Measurements from ENCODE around the gene FRMD4A.

Gene FRMD4A

GRCh38 chr10:13823709-13824405 is 506.9 kb downstream of the FRMD4A start:
- H3K4me1 ChIP-seq (ENCODE audit: control insufficient read depth in 5 of 5, insufficient read depth in 5 of 5, low read length in 5 of 5), result peaks cover 0 to 46% (median 29%) of the 10 kb centered on the region in 5 donors
- H3K27me3 ChIP-seq (ENCODE audit: control insufficient read depth in 5 of 5, insufficient read depth in 4 of 5, low read length in 5 of 5), result no peaks in the 10 kb centered on the region
- no peak overlapping the region for H3K27ac ChIP-seq (ENCODE audit: low read depth, low read length)
- H3K36me3 ChIP-seq (ENCODE audit: control insufficient read depth in 5 of 5, insufficient read depth in 5 of 5, low read length in 5 of 5), result peaks cover 0 to 14% (median 4%) of the 10 kb centered on the region in 5 donors
- H3K9ac ChIP-seq (ENCODE audit: low read length in 5 of 5), result no peak overlapping the region
- no peaks in the 10 kb centered on the region for H3K9me3 ChIP-seq (ENCODE audit: control insufficient read depth in 5 of 5, low read length in 5 of 5)
- no peak overlapping the region for H3K4me3 ChIP-seq (ENCODE audit: low read depth in 1 of 5, low read length in 5 of 5)

DNA sequence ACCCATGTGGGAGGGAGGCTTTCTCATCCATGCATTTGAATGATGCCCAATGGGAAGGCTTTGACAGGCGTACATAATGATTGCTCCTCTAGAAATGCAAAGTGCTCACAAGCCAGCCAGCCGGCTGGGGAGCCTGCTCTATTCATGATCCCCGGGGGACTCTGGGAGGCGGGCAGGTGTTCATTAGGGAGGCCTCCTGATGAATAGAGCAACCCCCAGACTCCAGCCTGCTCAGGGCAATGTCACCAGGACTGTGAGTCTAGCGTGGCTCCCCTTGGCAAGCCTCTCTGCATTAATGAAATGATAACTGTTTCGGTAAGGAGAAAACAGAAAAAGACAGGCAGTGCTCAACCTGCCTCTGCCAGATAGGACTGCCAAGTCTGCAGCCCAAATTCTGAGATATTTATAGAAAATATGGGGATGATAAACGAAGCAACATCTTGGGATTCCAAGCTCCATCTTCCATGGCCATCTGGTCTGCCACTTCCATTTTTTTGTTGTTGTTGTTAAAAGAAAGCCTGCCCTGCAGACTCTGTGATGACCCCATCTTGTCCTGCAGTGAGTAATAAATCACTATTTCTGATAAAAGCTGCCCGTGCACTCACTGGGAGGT is 507.5 kb downstream of the FRMD4A start:
- no peaks in the 10 kb centered on the region for H3K9me3 ChIP-seq (ENCODE audit: control insufficient read depth in 5 of 5, low read length in 5 of 5)
- peaks cover 0 to 14% (median 4%) of the 10 kb centered on the region in 5 donors for H3K36me3 ChIP-seq (ENCODE audit: control insufficient read depth in 5 of 5, insufficient read depth in 5 of 5, low read length in 5 of 5)
- no peak overlapping the region for H3K4me3 ChIP-seq (ENCODE audit: low read depth in 1 of 5, low read length in 5 of 5)
- no peak overlapping the region for H3K9ac ChIP-seq (ENCODE audit: low read length in 5 of 5)
- H3K4me1 ChIP-seq (ENCODE audit: control insufficient read depth in 5 of 5, insufficient read depth in 5 of 5, low read length in 5 of 5), result peaks cover 0 to 46% (median 29%) of the 10 kb centered on the region in 5 donors
- H3K27ac ChIP-seq (ENCODE audit: low read depth, low read length), result no peak overlapping the region
- H3K27me3 ChIP-seq (ENCODE audit: control insufficient read depth in 5 of 5, insufficient read depth in 4 of 5, low read length in 5 of 5), result no peaks in the 10 kb centered on the region

DNA sequence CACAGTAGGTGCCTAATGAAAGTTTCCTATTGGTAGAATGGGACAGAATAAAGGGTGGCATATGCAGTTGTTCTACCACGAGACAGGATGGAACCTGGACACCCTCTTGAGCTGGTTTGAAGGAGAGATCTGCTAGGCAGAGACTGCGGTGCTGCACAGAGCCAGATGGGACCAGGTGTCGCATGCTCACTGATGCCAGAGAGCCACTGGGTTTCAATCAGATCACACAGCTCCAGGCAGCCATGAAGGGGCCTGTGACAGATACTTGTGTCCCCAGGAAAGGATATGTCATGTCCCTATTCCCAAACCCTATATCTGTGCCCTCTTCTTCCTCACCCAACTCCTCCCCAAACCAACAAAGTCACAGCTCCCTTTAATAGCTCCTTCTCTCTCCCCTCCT is 508.2 kb downstream of the FRMD4A start:
- Histone ChIP-seq H3K4me3 (ENCODE audit: low read depth in 1 of 5, low read length in 5 of 5) (no peak overlapping the region), H3K27me3 (ENCODE audit: control insufficient read depth in 5 of 5, insufficient read depth in 4 of 5, low read length in 5 of 5) (no peaks in the 10 kb centered on the region), H3K4me1 (ENCODE audit: control insufficient read depth in 5 of 5, insufficient read depth in 5 of 5, low read length in 5 of 5) (peaks cover 0 to 40% (median 26%) of the 10 kb centered on the region in 5 donors), H3K9me3 (ENCODE audit: control insufficient read depth in 5 of 5, low read length in 5 of 5) (no peaks in the 10 kb centered on the region), H3K9ac (ENCODE audit: low read length in 5 of 5) (no peak overlapping the region), H3K27ac (ENCODE audit: low read depth, low read length) (no peak overlapping the region), H3K36me3 (ENCODE audit: control insufficient read depth in 5 of 5, insufficient read depth in 5 of 5, low read length in 5 of 5) (peaks cover 0 to 14% (median 4%) of the 10 kb centered on the region in 5 donors)

- Histone ChIP-seq H3K9ac (ENCODE audit: low read length in 5 of 5) (peak overlapping the region in 2 of 5 donors; percentile 29 to 40), H3K36me3 (ENCODE audit: control insufficient read depth in 5 of 5, insufficient read depth in 5 of 5, low read length in 5 of 5) (peaks cover 0 to 14% (median 4%) of the 10 kb centered on the region in 5 donors), H3K4me3 (ENCODE audit: low read depth in 1 of 5, low read length in 5 of 5) (peak overlapping the region in 3 of 5 donors; percentile 17 to 38 (median 26)), H3K27ac (ENCODE audit: low read depth, low read length) (peak overlapping the region; percentile 60), H3K27me3 (ENCODE audit: control insufficient read depth in 5 of 5, insufficient read depth in 4 of 5, low read length in 5 of 5) (no peaks in the 10 kb centered on the region), H3K9me3 (ENCODE audit: control insufficient read depth in 5 of 5, low read length in 5 of 5) (peaks cover 0 to 3% (median 0%) of the 10 kb centered on the region in 5 donors), H3K4me1 (ENCODE audit: control insufficient read depth in 5 of 5, insufficient read depth in 5 of 5, low read length in 5 of 5) (peaks cover 0 to 49% (median 35%) of the 10 kb centered on the region in 5 donors)
These were observed 509.8 kb downstream of the FRMD4A start for GRCh38 chr10:13820964-13821337.

DNA sequence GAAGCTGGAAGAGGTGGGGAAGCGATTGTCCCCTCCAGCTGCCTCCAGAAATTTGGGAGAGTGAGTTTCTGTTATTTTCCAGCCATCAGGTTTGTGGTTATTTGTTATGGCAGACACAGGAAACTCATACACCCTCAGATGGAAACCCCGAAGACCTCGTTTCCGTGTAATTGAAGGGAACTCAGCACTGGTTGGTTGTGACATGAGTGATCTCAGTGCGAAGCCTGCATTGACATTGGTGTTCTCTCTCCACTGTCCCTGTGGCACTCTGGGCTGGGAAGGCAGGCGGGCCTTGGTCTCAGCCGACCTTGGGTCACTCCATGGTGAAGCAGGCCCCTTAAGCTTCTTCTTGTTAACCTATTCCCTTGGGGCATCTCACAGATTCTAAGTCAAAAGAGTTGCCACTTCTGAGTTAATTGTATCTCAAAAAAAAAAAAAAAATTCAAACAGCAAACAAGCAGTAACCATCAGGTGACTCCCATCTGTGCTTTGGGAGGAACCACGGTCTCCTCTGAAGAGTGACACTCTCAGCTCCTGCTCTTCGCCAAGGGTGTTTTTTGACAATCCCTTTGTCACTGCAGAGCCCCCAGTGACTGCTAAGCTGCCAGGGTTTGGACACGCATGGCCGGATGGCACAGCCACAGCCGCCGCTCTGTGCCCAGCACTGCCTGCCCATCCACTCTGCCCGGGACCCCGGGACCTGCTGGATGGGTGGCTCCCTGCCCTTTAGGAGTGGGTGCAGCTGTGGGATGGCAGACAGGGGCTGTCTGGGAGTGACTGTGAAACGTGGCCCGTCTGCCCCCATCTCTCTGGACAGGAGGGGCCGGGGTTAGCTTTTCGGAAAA is 510.4 kb downstream of the FRMD4A start:
- Histone ChIP-seq H3K27ac (ENCODE audit: low read depth, low read length) (peak overlapping the region; percentile 60), H3K9ac (ENCODE audit: low read length in 5 of 5) (peak overlapping the region in 2 of 5 donors; percentile 23 to 40), H3K36me3 (ENCODE audit: control insufficient read depth in 5 of 5, insufficient read depth in 5 of 5, low read length in 5 of 5) (peaks cover 0 to 14% (median 4%) of the 10 kb centered on the region in 5 donors), H3K27me3 (ENCODE audit: control insufficient read depth in 5 of 5, insufficient read depth in 4 of 5, low read length in 5 of 5) (no peaks in the 10 kb centered on the region), H3K4me1 (ENCODE audit: control insufficient read depth in 5 of 5, insufficient read depth in 5 of 5, low read length in 5 of 5) (peaks cover 0 to 51% (median 35%) of the 10 kb centered on the region in 5 donors), H3K9me3 (ENCODE audit: control insufficient read depth in 5 of 5, low read length in 5 of 5) (peaks cover 0 to 3% (median 0%) of the 10 kb centered on the region in 5 donors), H3K4me3 (ENCODE audit: low read depth in 1 of 5, low read length in 5 of 5) (peak overlapping the region in 3 of 5 donors; percentile 17 to 38 (median 26))

- Histone ChIP-seq H3K4me1 (ENCODE audit: control insufficient read depth in 5 of 5, insufficient read depth in 5 of 5, low read length in 5 of 5) (peaks cover 0 to 36% (median 33%) of the 10 kb centered on the region in 5 donors), H3K4me3 (ENCODE audit: low read depth in 1 of 5, low read length in 5 of 5) (no peak overlapping the region), H3K9me3 (ENCODE audit: control insufficient read depth in 5 of 5, low read length in 5 of 5) (peaks cover 0 to 3% (median 0%) of the 10 kb centered on the region in 5 donors), H3K27ac (ENCODE audit: low read depth, low read length) (peak overlapping the region; percentile 77), H3K27me3 (ENCODE audit: control insufficient read depth in 5 of 5, insufficient read depth in 4 of 5, low read length in 5 of 5) (no peaks in the 10 kb centered on the region), H3K36me3 (ENCODE audit: control insufficient read depth in 5 of 5, insufficient read depth in 5 of 5, low read length in 5 of 5) (peaks cover 0 to 9% (median 0%) of the 10 kb centered on the region in 5 donors), H3K9ac (ENCODE audit: low read length in 5 of 5) (no peak overlapping the region)
These were observed 514.4 kb downstream of the FRMD4A start for GRCh38 chr10:13816195-13816925.

- H3K36me3 ChIP-seq (ENCODE audit: control insufficient read depth in 5 of 5, insufficient read depth in 5 of 5, low read length in 5 of 5), result peaks cover 0 to 3% (median 0%) of the 10 kb centered on the region in 5 donors
- peaks cover 0 to 30% (median 28%) of the 10 kb centered on the region in 5 donors for H3K4me1 ChIP-seq (ENCODE audit: control insufficient read depth in 5 of 5, insufficient read depth in 5 of 5, low read length in 5 of 5)
- no peak overlapping the region for H3K4me3 ChIP-seq (ENCODE audit: low read depth in 1 of 5, low read length in 5 of 5)
- peaks cover 0 to 3% (median 0%) of the 10 kb centered on the region in 5 donors for H3K9me3 ChIP-seq (ENCODE audit: control insufficient read depth in 5 of 5, low read length in 5 of 5)
- H3K27ac ChIP-seq (ENCODE audit: low read depth, low read length), result peak overlapping the region; percentile 77
- no peak overlapping the region for H3K9ac ChIP-seq (ENCODE audit: low read length in 5 of 5)
- no peaks in the 10 kb centered on the region for H3K27me3 ChIP-seq (ENCODE audit: control insufficient read depth in 5 of 5, insufficient read depth in 4 of 5, low read length in 5 of 5)
These were observed 515.0 kb downstream of the FRMD4A start for GRCh38 chr10:13815756-13816155.

GRCh38 chr10:13813550-13813949 is 517.2 kb downstream of the FRMD4A start:
- Histone ChIP-seq H3K9me3 (ENCODE audit: control insufficient read depth in 5 of 5, low read length in 5 of 5) (peaks cover 0 to 3% (median 0%) of the 10 kb centered on the region in 5 donors), H3K4me1 (ENCODE audit: control insufficient read depth in 5 of 5, insufficient read depth in 5 of 5, low read length in 5 of 5) (peaks cover 0 to 38% (median 35%) of the 10 kb centered on the region in 5 donors), H3K9ac (ENCODE audit: low read length in 5 of 5) (no peak overlapping the region), H3K27ac (ENCODE audit: low read depth, low read length) (no peak overlapping the region), H3K4me3 (ENCODE audit: low read depth in 1 of 5, low read length in 5 of 5) (no peak overlapping the region), H3K36me3 (ENCODE audit: control insufficient read depth in 5 of 5, insufficient read depth in 5 of 5, low read length in 5 of 5) (peaks cover 0 to 18% (median 15%) of the 10 kb centered on the region in 5 donors), H3K27me3 (ENCODE audit: control insufficient read depth in 5 of 5, insufficient read depth in 4 of 5, low read length in 5 of 5) (no peaks in the 10 kb centered on the region)

DNA sequence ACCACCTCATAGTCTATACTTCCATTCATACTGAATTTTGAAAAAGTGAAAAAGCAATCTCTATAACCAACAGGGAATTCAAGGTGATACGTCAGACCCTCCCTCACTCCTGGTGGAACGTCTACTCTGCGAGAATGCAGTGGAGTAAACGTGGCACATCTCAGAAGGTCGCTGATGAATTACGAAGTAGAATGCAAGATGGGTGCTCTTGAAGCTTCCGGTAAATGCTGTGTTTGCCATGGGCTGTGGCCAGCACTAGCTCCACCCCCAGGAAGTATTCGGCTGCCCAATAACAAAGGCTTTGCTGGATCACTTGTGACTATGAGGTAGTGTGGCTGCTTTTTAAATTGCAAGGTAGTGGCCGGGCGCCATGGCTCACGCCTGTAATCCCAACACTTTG is 517.9 kb downstream of the FRMD4A start:
- Histone ChIP-seq H3K27me3 (ENCODE audit: control insufficient read depth in 5 of 5, insufficient read depth in 4 of 5, low read length in 5 of 5) (no peaks in the 10 kb centered on the region), H3K36me3 (ENCODE audit: control insufficient read depth in 5 of 5, insufficient read depth in 5 of 5, low read length in 5 of 5) (peaks cover 2 to 25% (median 16%) of the 10 kb centered on the region in 5 donors), H3K4me1 (ENCODE audit: control insufficient read depth in 5 of 5, insufficient read depth in 5 of 5, low read length in 5 of 5) (peaks cover 0 to 45% (median 40%) of the 10 kb centered on the region in 5 donors), H3K27ac (ENCODE audit: low read depth, low read length) (no peak overlapping the region), H3K9ac (ENCODE audit: low read length in 5 of 5) (no peak overlapping the region), H3K9me3 (ENCODE audit: control insufficient read depth in 5 of 5, low read length in 5 of 5) (peaks cover 0 to 3% (median 0%) of the 10 kb centered on the region in 5 donors), H3K4me3 (ENCODE audit: low read depth in 1 of 5, low read length in 5 of 5) (no peak overlapping the region)
